NT2/D1 (cell line): Measurements from ENCODE around the gene ARL5B.

Experiments used
- DNase-seq: peaks from one replicate; pipeline ENCODE4 v3.0.0-alpha.2; 2011; ENCODE audit warnings: low read depth, low spot score
- H3K27me3 ChIP-seq: 2 replicates; pipeline ENCODE4 v1.6.0; 2011; ENCODE audit warnings: mild to moderate bottlenecking; ENCODE audit not compliant: insufficient read length, insufficient read depth
- H3K36me3 ChIP-seq: 2 replicates; pipeline ENCODE4 v1.6.1; 2011; ENCODE audit warnings: mild to moderate bottlenecking, low read length, mixed read lengths; ENCODE audit not compliant: insufficient read depth, insufficient read length
- H3K4me1 ChIP-seq: 2 replicates; pipeline ENCODE4 v1.5.1; 2011; ENCODE audit not compliant: insufficient read depth, insufficient read length
- H3K4me3 ChIP-seq: 2 replicates; pipeline ENCODE4 v1.5.1; 2011; ENCODE audit warnings: low read depth; ENCODE audit not compliant: insufficient read length
- H3K9ac ChIP-seq: 2 replicates; pipeline ENCODE4 v1.6.0; 2011; ENCODE audit warnings: low read depth; ENCODE audit not compliant: insufficient read length
- H3K9me3 ChIP-seq: 2 replicates; pipeline ENCODE4 v1.5.1; 2011; ENCODE audit warnings: mild to moderate bottlenecking, low read length; ENCODE audit not compliant: insufficient read depth
- SUZ12 ChIP-seq: IDR thresholded peaks from 2 replicates; pipeline ENCODE4 v1.6.1; 2011; ENCODE audit not compliant: insufficient read length, insufficient read depth; ENCODE audit errors: extremely low read depth
- YY1 ChIP-seq: IDR thresholded peaks from 2 replicates; pipeline ENCODE4 v1.6.1; 2011; ENCODE audit not compliant: insufficient read length, insufficient read depth
- ZNF274 ChIP-seq: IDR thresholded peaks from 2 replicates; pipeline ENCODE4 v1.6.1; 2011; ENCODE audit warnings: mild to moderate bottlenecking, low read depth, low read length

Gene ARL5B

GRCh38 chr10:18660816-18661431, 1.7 kb downstream of the ARL5B start:
- H3K9me3 ChIP-seq = no peaks in the 10 kb centered on the region
- H3K36me3 ChIP-seq = no peaks in the 10 kb centered on the region
- no peaks in the 10 kb centered on the region for H3K4me1 ChIP-seq
- DNase-seq = no peak
- TF ChIP-seq ZNF274 (no peak), SUZ12 (no peak), YY1 (no peak)
- H3K27me3 ChIP-seq = no peaks in the 10 kb centered on the region
- H3K9ac ChIP-seq = peak overlapping the region; percentile 21
- peak overlapping the region; percentile 90 for H3K4me3 ChIP-seq

DNA sequence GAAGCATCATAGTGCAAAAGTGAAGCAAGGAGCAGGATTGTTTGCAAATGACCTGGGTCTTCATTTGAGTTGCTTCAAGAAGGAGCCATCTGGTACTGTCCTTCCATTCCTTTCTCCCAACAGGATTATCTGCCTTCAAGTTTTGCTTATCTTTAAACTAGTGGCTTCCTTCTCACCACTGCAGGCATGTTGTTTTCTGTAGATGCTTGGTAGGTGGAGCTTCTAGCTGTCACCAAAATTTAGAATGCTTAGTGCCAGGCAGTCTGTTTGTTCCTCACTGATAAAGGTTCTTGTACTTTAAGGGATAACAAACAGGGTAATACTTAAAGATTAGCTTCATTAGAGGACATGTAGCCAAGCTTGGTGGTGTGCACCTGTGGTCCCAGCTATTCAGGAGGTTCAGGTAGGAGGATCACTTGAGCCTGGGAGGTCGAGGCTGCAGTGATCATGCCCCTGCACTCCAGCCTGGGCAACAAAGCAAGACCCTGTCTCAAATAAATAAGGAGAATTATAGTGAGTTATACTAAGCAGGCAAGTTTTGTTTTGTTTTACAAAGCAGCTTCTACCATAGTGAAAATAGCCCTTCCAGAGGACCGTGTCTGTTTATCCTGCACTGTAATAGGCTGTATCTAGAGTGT, 5.7 kb downstream of the ARL5B start:
- no peak overlapping the region for H3K4me3 ChIP-seq
- H3K9ac ChIP-seq = no peak overlapping the region
- no peak for DNase-seq
- H3K4me1 ChIP-seq = no peaks in the 10 kb centered on the region
- no peak for TF ChIP-seq SUZ12
- no peak for TF ChIP-seq ZNF274
- no peak for TF ChIP-seq YY1
- H3K27me3 ChIP-seq = no peaks in the 10 kb centered on the region
- no peaks in the 10 kb centered on the region for H3K9me3 ChIP-seq
- peaks cover 11% of the 10 kb centered on the region for H3K36me3 ChIP-seq

DNA sequence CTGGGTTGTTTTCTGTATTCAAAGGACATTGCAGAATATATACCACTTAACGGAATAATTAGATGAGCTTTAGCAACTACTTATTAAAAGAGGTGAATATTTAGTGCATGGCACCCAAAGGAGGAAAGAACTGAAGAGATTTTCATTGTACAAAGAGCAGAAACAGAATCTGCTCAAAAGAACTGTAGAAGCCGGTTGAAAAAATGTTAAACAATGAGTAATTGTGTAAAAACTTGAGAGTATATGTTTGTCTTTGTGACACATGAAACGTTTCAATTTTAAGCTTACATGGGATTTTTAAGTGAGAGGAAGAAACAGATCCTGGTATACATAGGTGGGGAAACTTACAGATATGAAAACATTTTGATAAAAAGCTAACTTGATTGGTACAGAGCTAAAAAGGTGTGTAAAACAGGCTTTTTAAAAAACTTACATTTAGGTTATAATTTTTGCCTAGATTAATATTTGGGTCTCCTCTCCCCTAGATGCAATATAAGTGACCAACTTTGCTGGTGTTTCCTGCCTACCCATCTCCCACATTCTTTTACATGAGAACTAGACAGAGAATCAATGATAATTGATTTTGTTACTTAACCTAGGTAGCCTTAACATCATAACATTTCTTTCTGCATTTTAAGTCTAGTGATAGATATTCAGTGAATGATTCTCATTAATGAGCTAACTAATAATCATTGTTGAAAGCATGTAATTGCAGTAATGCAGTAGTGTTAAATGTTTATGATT, 6.8 kb downstream of the ARL5B start:
- Histone ChIP-seq H3K4me3 (no peak overlapping the region), H3K36me3 (peaks cover 14% of the 10 kb centered on the region), H3K27me3 (no peaks in the 10 kb centered on the region), H3K4me1 (no peaks in the 10 kb centered on the region), H3K9me3 (no peaks in the 10 kb centered on the region), H3K9ac (no peak overlapping the region)
- no peak for DNase-seq
- TF ChIP-seq SUZ12 (no peak), YY1 (no peak), ZNF274 (no peak)

DNA sequence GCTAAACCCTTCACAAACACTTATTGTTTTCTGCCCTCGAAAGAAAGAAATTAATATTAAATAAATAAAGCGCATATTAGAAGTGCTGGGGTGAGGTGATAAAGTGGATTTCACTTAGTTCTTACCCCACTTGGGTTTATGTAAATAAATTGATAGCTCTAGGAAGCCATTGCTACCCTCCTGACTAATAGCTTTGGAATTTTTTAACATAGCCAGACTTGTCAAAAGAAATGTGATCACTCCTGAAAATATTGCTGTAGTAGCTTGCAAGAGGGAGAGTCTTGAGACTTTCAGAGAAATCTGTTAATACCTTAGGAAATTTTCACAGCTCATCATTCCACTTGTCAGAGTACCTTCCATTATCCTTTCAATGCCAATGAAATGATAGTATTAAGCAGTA, 7.6 kb downstream of the ARL5B start:
- DNase-seq = no peak
- TF ChIP-seq SUZ12 (no peak), ZNF274 (no peak), YY1 (no peak)
- Histone ChIP-seq H3K9me3 (no peaks in the 10 kb centered on the region), H3K4me3 (no peak overlapping the region), H3K27me3 (no peaks in the 10 kb centered on the region), H3K4me1 (no peaks in the 10 kb centered on the region), H3K9ac (no peak overlapping the region), H3K36me3 (peaks cover 20% of the 10 kb centered on the region)

GRCh38 chr10:18668026-18668425, 8.8 kb downstream of the ARL5B start:
- TF ChIP-seq SUZ12 = no peak
- TF ChIP-seq ZNF274 = no peak
- TF ChIP-seq YY1 = no peak
- no peak for DNase-seq
- Histone ChIP-seq H3K4me1 (no peaks in the 10 kb centered on the region), H3K9me3 (no peaks in the 10 kb centered on the region), H3K4me3 (no peak overlapping the region), H3K36me3 (peaks cover 26% of the 10 kb centered on the region), H3K9ac (no peak overlapping the region), H3K27me3 (no peaks in the 10 kb centered on the region)

DNA sequence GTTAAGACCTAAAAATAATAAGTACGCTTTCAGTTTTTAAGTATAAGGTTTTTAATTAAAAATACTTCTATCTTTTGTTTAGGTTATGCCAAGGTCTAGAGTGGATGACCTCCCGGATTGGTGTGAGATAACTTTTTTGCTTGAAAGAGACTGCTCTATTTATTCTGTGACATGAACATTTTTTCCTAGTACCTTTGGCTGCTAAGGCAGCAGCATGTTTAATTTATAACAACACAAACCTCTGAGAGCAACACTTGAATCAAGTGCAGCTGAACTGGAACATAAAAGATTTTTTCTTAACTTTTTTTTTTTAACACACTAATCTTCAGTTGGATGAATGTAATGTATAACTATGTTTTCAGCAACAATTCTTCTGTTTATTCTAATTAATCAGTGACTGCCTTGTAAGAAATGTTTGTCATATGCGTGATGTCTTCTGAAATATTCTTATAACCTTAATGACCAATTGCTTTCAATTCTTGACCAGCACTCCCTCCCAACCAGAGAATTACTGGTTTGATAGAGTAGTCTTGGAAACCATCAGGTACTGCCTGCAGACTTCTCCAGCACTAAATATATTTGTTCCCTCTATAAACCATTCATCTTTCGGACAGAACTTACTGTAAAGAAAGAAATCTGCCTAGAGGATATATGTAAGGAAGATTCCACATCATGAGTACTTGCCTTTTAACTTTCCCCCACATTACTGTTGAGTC, 16.0 kb downstream of the ARL5B start:
- Histone ChIP-seq H3K4me3 (no peak overlapping the region), H3K36me3 (peaks cover 41% of the 10 kb centered on the region), H3K9me3 (no peaks in the 10 kb centered on the region), H3K27me3 (no peaks in the 10 kb centered on the region), H3K4me1 (no peaks in the 10 kb centered on the region), H3K9ac (no peak overlapping the region)
- TF ChIP-seq ZNF274 (no peak), SUZ12 (no peak), YY1 (no peak)
- DNase-seq = no peak

- no peaks in the 10 kb centered on the region for H3K27me3 ChIP-seq
- no peaks in the 10 kb centered on the region for H3K4me1 ChIP-seq
- DNase-seq = no peak
- TF ChIP-seq SUZ12 = no peak
- TF ChIP-seq YY1 = no peak
- TF ChIP-seq ZNF274 = no peak
- H3K9me3 ChIP-seq = no peaks in the 10 kb centered on the region
- H3K36me3 ChIP-seq = peaks cover 12% of the 10 kb centered on the region
- H3K4me3 ChIP-seq = no peak overlapping the region
- H3K9ac ChIP-seq = no peak overlapping the region
These were observed 21.5 kb downstream of the ARL5B start for GRCh38 chr10:18680754-18681153.
